Measurements from ENCODE around the gene RAB35.

GRCh38 chr12:120103371-120103770, 13.2 kb downstream of the RAB35 start:
- TF ChIP-seq POLR2A (IDR thresholded peaks at IDR 0.05) (no peak), CTCF (IDR thresholded peaks at IDR 0.05) (no peak)
